Measurements from ENCODE around the gene ZNF23.

DNA sequence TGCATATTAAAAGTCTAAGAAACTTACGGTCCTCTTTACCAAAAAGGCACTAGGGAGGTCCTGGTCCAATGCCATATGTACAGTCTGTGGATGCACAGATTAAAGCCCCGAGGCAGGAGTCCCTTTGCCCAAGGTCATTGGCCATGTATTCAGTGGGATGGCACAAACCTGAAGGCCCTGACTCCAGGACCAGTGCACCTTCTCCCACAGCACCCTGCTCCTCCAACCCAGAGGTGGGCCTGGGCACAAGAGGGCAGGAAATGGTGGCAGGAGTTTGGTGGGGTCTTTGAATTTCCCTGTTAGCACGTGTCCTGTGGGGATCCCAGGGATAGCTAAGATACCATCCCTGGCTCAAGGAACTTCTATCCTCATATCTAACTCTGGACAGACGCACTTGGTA lies 48.7 kb downstream of the ZNF23 start:
- TF ChIP-seq EZH2 (IDR thresholded peaks at IDR 0.05; ENCODE audit: borderline replicate concordance) (no peak), CTCF (IDR thresholded peaks at IDR 0.05; ENCODE audit: poor library complexity) (no peak)
